ENCODE results near the gene PLA2G15.

Gene PLA2G15

GRCh38 chr16:68233085-68233834 lies 11.9 kb upstream of the PLA2G15 start:
- no peak for DNase-seq (ENCODE audit: low read depth in 2 of 2)

GRCh38 chr16:68233835-68234187 lies 11.4 kb upstream of the PLA2G15 start:
- no peak for DNase-seq (ENCODE audit: low read depth in 2 of 2)

- no peak for DNase-seq (ENCODE audit: low read depth in 2 of 2)
These were observed 10.7 kb upstream of the PLA2G15 start for GRCh38 chr16:68234188-68235107.

GRCh38 chr16:68235108-68235886 lies 9.9 kb upstream of the PLA2G15 start:
- DNase-seq (ENCODE audit: low read depth in 2 of 2), result no peak

- no peak for DNase-seq (ENCODE audit: low read depth in 2 of 2)
These were observed 9.4 kb upstream of the PLA2G15 start, which contains the start of gene ESRP2 for GRCh38 chr16:68235887-68236136. Gene ESRP2, minus strand, starts transcription at chr16:68236127. Its CDS starts 82 bp downstream, at chr16:68236045.

GRCh38 chr16:68236137-68236825 lies 8.9 kb upstream of the PLA2G15 start:
- DNase-seq (ENCODE audit: low read depth in 2 of 2), result peak in 1 of 2 donors; percentile 27

GRCh38 chr16:68236826-68237242 lies 8.3 kb upstream of the PLA2G15 start:
- DNase-seq (ENCODE audit: low read depth in 2 of 2), result no peak

GRCh38 chr16:68237243-68238028 lies 7.7 kb upstream of the PLA2G15 start:
- DNase-seq (ENCODE audit: low read depth in 2 of 2), result peak; percentile 85 to 88

GRCh38 chr16:68238029-68238345 lies 7.2 kb upstream of the PLA2G15 start:
- DNase-seq (ENCODE audit: low read depth in 2 of 2), result no peak

GRCh38 chr16:68242085-68242484 lies 3.1 kb upstream of the PLA2G15 start:
- DNase-seq (ENCODE audit: low read depth in 2 of 2), result no peak

GRCh38 chr16:68242926-68243858 lies 2.0 kb upstream of the PLA2G15 start:
- DNase-seq (ENCODE audit: low read depth in 2 of 2), result no peak

GRCh38 chr16:68244481-68244902 lies 681 bp upstream of the PLA2G15 start:
- no peak for DNase-seq (ENCODE audit: low read depth in 2 of 2)

- DNase-seq (ENCODE audit: low read depth in 2 of 2), result no peak
These were observed 948 bp downstream of the PLA2G15 start for GRCh38 chr16:68246121-68246520.

- DNase-seq (ENCODE audit: low read depth in 2 of 2), result no peak
These were observed 1.5 kb downstream of the PLA2G15 start for GRCh38 chr16:68246666-68247065.

GRCh38 chr16:68247400-68247799 lies 2.2 kb downstream of the PLA2G15 start:
- DNase-seq (ENCODE audit: low read depth in 2 of 2), result no peak

GRCh38 chr16:68247932-68248331 lies 2.8 kb downstream of the PLA2G15 start:
- no peak for DNase-seq (ENCODE audit: low read depth in 2 of 2)

- DNase-seq (ENCODE audit: low read depth in 2 of 2), result no peak
These were observed 4.2 kb downstream of the PLA2G15 start for GRCh38 chr16:68249371-68249770.

GRCh38 chr16:68250951-68251350 lies 5.8 kb downstream of the PLA2G15 start:
- DNase-seq (ENCODE audit: low read depth in 2 of 2), result no peak

- DNase-seq (ENCODE audit: low read depth in 2 of 2), result no peak
These were observed 6.7 kb downstream of the PLA2G15 start for GRCh38 chr16:68251832-68252231.

GRCh38 chr16:68252383-68252782 lies 7.2 kb downstream of the PLA2G15 start:
- no peak for DNase-seq (ENCODE audit: low read depth in 2 of 2)
